Astrocyte (in vitro differentiated cells and primary cell): ENCODE data around the gene C22orf31.

Experiments used
- EZH2 ChIP-seq: IDR thresholded peaks from 2 replicates; pipeline ENCODE4 v1.6.1; 2012; ENCODE audit warnings: mild to moderate bottlenecking, low read length, inconsistent platforms; ENCODE audit not compliant: insufficient read depth
- TF ChIP-seq, protein P1 (sequence below): IDR thresholded peaks from 2 replicates; pipeline ENCODE4 v1.5.1; 2011; ENCODE audit warnings: low read depth, mild to moderate bottlenecking, inconsistent platforms, low read length, moderate library complexity; ENCODE audit not compliant: insufficient read depth

DNA sequence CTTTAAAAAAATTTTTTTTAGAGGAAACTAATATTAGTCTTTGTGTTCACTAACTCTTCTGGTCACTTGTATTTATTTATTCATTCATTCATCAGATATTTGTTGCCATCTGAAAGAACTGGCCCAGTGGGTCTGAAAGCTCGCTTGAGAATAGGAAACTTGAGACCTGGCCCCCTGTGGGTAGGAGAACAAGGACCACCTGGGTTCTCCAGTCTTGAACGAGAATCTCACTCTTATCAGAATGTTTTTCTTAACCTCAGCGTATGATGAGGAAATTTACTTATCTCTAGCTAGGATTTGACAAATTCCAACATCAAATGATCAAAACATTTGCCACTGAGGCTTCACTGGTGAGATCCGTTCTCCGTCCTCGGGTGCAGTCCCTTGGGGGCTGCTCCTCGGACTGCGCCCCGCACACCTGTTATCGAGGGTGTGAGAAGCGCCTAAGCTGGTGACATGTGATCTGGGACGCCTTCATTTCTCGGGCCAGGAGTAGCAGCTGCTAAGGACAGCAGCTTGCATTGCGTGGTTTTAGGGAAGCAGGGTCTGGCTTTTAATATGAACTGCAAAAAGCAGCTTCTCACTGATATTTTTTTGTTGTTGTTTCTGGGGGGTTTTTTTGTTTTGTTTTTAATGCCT is 6.3 kb downstream of the C22orf31 start:
- TF ChIP-seq, protein P1, sequence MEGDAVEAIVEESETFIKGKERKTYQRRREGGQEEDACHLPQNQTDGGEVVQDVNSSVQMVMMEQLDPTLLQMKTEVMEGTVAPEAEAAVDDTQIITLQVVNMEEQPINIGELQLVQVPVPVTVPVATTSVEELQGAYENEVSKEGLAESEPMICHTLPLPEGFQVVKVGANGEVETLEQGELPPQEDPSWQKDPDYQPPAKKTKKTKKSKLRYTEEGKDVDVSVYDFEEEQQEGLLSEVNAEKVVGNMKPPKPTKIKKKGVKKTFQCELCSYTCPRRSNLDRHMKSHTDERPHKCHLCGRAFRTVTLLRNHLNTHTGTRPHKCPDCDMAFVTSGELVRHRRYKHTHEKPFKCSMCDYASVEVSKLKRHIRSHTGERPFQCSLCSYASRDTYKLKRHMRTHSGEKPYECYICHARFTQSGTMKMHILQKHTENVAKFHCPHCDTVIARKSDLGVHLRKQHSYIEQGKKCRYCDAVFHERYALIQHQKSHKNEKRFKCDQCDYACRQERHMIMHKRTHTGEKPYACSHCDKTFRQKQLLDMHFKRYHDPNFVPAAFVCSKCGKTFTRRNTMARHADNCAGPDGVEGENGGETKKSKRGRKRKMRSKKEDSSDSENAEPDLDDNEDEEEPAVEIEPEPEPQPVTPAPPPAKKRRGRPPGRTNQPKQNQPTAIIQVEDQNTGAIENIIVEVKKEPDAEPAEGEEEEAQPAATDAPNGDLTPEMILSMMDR: no peak
- no peak for TF ChIP-seq EZH2
